SK-N-SH treated with all-trans-retinoic acid at 6 μM for 48 hours (cell line): Measurements from ENCODE around the gene TNPO3.

ENCODE experiments used
- ARNTL ChIP-seq: fragments of 450-650 bp; formaldehyde crosslinking; IDR thresholded peaks from 2 replicates; pipeline ENCODE4 v1.5.0; 2020; ENCODE audit warnings: low read depth, mild to moderate bottlenecking, moderate library complexity, borderline replicate concordance
- BACH2 ChIP-seq: fragments of 250-450 bp; sonication (Bioruptor Pico); IDR thresholded peaks from 2 replicates; pipeline ENCODE4 v1.9.0; 2021; ENCODE audit warnings: mild to moderate bottlenecking, borderline replicate concordance
- CSRNP3 ChIP-seq: fragments of 250-450 bp; sonication (Bioruptor Pico); IDR thresholded peaks from 2 replicates; pipeline ENCODE4 v1.5.1; 2021; ENCODE audit warnings: mild to moderate bottlenecking, moderate library complexity
- ESRRG ChIP-seq: fragments of 250-450 bp; sonication (Bioruptor Pico); IDR thresholded peaks from 2 replicates; pipeline ENCODE4 v1.6.1; 2021; ENCODE audit warnings: mild to moderate bottlenecking
- ISL1 ChIP-seq: fragments of 250-450 bp; sonication (Bioruptor Pico); IDR thresholded peaks from 2 replicates; pipeline ENCODE4 v2.1.2; 2022; ENCODE audit warnings: mild to moderate bottlenecking, moderate library complexity
- OSR1 ChIP-seq: fragments of 250-450 bp; sonication (Bioruptor Pico); IDR thresholded peaks from 2 replicates; pipeline ENCODE4 v1.8.0; 2022; ENCODE audit warnings: moderate library complexity, mild to moderate bottlenecking, inconsistent platforms
- PATZ1 ChIP-seq: fragments of 250-450 bp; sonication (Bioruptor Pico); IDR thresholded peaks from 2 replicates; pipeline ENCODE4 v1.8.0; 2020; ENCODE audit warnings: mild to moderate bottlenecking, moderate library complexity, borderline replicate concordance
- RARB ChIP-seq: fragments of 250-450 bp; sonication (Bioruptor Pico); IDR thresholded peaks from 2 replicates; pipeline ENCODE4 v1.8.0; 2021; ENCODE audit warnings: mild to moderate bottlenecking, moderate library complexity
- SNAI2 ChIP-seq: fragments of 250-450 bp; sonication (Bioruptor Pico); IDR thresholded peaks from 2 replicates; pipeline ENCODE4 v1.5.0; 2020; ENCODE audit warnings: mild to moderate bottlenecking, moderate library complexity
- TOX ChIP-seq: fragments of 250-450 bp; sonication (Bioruptor Pico); IDR thresholded peaks from 2 replicates; pipeline ENCODE4 v1.8.0; 2021; ENCODE audit warnings: mild to moderate bottlenecking, moderate library complexity, borderline replicate concordance
- ZC3H10 ChIP-seq: fragments of 250-450 bp; sonication (Bioruptor Pico); IDR thresholded peaks from 2 replicates; pipeline ENCODE4 v1.5.1; 2021; ENCODE audit warnings: mild to moderate bottlenecking, moderate library complexity
- ZFP3 ChIP-seq: fragments of 250-450 bp; sonication (Bioruptor Pico); IDR thresholded peaks from 2 replicates; pipeline ENCODE4 v1.5.0; 2020; ENCODE audit warnings: mild to moderate bottlenecking, moderate library complexity
- ZFP30 ChIP-seq: fragments of 450-650 bp; formaldehyde crosslinking; IDR thresholded peaks from 2 replicates; pipeline ENCODE4 v1.5.0; 2022; ENCODE audit warnings: mild to moderate bottlenecking, moderate library complexity
- ZNF565 ChIP-seq: fragments of 450-650 bp; formaldehyde crosslinking; conservative IDR thresholded peaks from 2 replicates; pipeline ENCODE4 v1.5.0; 2020; ENCODE audit warnings: low read depth, mild to moderate bottlenecking, moderate library complexity

- TF ChIP-seq TOX (CRISPR knock-in tag) (no peak), PATZ1 (CRISPR knock-in tag) (no peak), ZFP3 (CRISPR knock-in tag) (no peak), SNAI2 (CRISPR knock-in tag) (no peak), OSR1 (CRISPR knock-in tag) (no peak), ARNTL (no peak), ESRRG (no peak), RARB (CRISPR knock-in tag) (no peak), ZNF565 (no peak), ZFP30 (CRISPR knock-in tag) (no peak), CSRNP3 (CRISPR knock-in tag) (no peak), ZC3H10 (CRISPR knock-in tag) (no peak), BACH2 (CRISPR knock-in tag) (no peak), ISL1 (CRISPR knock-in tag) (no peak)
These were observed 98.9 kb downstream of the TNPO3 start for GRCh38 chr7:128955981-128956380.
